Mucosa of rectum (tissue), 2 donors: ENCODE measurements around the gene CADM3.

Experiments
- H3K27ac ChIP-seq, 2 donors: one replicate each; pipeline ENCODE4 v1.7.0; 2013; ENCODE audit warnings: inconsistent platforms in 2 of 2, low read depth in 2 of 2, low read length in 2 of 2
- H3K27me3 ChIP-seq, 2 donors: one replicate each; pipeline ENCODE4 v1.7.0; 2013; ENCODE audit warnings: low read length in 2 of 2; ENCODE audit not compliant: control insufficient read depth in 2 of 2, insufficient read depth in 2 of 2
- H3K36me3 ChIP-seq, 2 donors: one replicate each; pipeline ENCODE4 v1.7.0; 2013; ENCODE audit warnings: low read length in 2 of 2; ENCODE audit not compliant: control insufficient read depth in 2 of 2, insufficient read depth in 2 of 2
- H3K4me1 ChIP-seq, 2 donors: one replicate each; pipeline ENCODE4 v1.7.0; 2013; ENCODE audit warnings: low read length in 2 of 2, mild to moderate bottlenecking in 1 of 2; ENCODE audit not compliant: control insufficient read depth in 2 of 2, insufficient read depth in 2 of 2
- H3K4me3 ChIP-seq, 2 donors: one replicate each; pipeline ENCODE4 v1.7.0; 2013; ENCODE audit warnings: low read length in 2 of 2
- H3K9ac ChIP-seq, 2 donors: one replicate each; pipeline ENCODE4 v1.7.0; 2013; ENCODE audit warnings: low read length in 2 of 2, low read depth in 1 of 2, mild to moderate bottlenecking in 1 of 2
- H3K9me3 ChIP-seq, 2 donors: one replicate each; pipeline ENCODE4 v1.7.0; 2013; ENCODE audit warnings: low read length in 2 of 2; ENCODE audit not compliant: control insufficient read depth in 2 of 2
- donor health status: healthy.
- donor health status: Normal muscosa, but diverticular disease.

The CADM3 gene

GRCh38 chr1:159204161-159205141 is 33.0 kb downstream of the CADM3 start, which contains the start of gene ACKR1:
Gene ACKR1, plus strand, starts transcription at chr1:159204875. Its CDS starts 85 bp downstream, at chr1:159204960.
- Histone ChIP-seq H3K9me3 (no peaks in the 10 kb centered on the region), H3K4me3 (no peak within 1 kb of the TSS), H3K36me3 (no peaks in the 10 kb centered on the region), H3K27me3 (peaks cover 4 to 8% of the 10 kb centered on the region in 2 donors), H3K9ac (no peak within 1 kb of the TSS), H3K4me1 (no peaks in the 10 kb centered on the region), H3K27ac (no peak within 1 kb of the TSS)

- no peaks in the 10 kb centered on the region for H3K4me1 ChIP-seq
- no peak overlapping the region for H3K4me3 ChIP-seq
- no peak overlapping the region for H3K9ac ChIP-seq
- H3K27me3 ChIP-seq = peaks cover 4 to 6% of the 10 kb centered on the region in 2 donors
- no peaks in the 10 kb centered on the region for H3K9me3 ChIP-seq
- H3K27ac ChIP-seq = no peak overlapping the region
- H3K36me3 ChIP-seq = no peaks in the 10 kb centered on the region
Observed at GRCh38 chr1:159205225-159205624, 33.8 kb downstream of the CADM3 start.

- Histone ChIP-seq H3K27ac (no peak overlapping the region), H3K4me3 (no peak overlapping the region)
Observed at GRCh38 chr1:159206110-159206509, 34.7 kb downstream of the CADM3 start.

GRCh38 chr1:159207080-159207479 is 35.7 kb downstream of the CADM3 start:
- Histone ChIP-seq H3K27ac (no peak overlapping the region), H3K27me3 (peaks cover 4 to 6% of the 10 kb centered on the region in 2 donors), H3K9ac (no peak overlapping the region), H3K4me3 (no peak overlapping the region), H3K4me1 (no peaks in the 10 kb centered on the region), H3K9me3 (no peaks in the 10 kb centered on the region), H3K36me3 (no peaks in the 10 kb centered on the region)

More at GRCh38 chr1:159206110-159206509, 34.7 kb downstream of the CADM3 start:
- no peaks in the 10 kb centered on the region for H3K36me3 ChIP-seq
- H3K9ac ChIP-seq = no peak overlapping the region
- no peaks in the 10 kb centered on the region for H3K4me1 ChIP-seq
- peaks cover 4 to 6% of the 10 kb centered on the region in 2 donors for H3K27me3 ChIP-seq
- no peaks in the 10 kb centered on the region for H3K9me3 ChIP-seq

- H3K9me3 ChIP-seq = no peaks in the 10 kb centered on the region
- H3K27me3 ChIP-seq = peaks cover 4 to 6% of the 10 kb centered on the region in 2 donors
- H3K9ac ChIP-seq = no peak overlapping the region
- no peaks in the 10 kb centered on the region for H3K4me1 ChIP-seq
- H3K4me3 ChIP-seq = no peak overlapping the region
- no peak overlapping the region for H3K27ac ChIP-seq
- H3K36me3 ChIP-seq = no peaks in the 10 kb centered on the region
Observed at GRCh38 chr1:159207774-159208173, 36.4 kb downstream of the CADM3 start.

- H3K4me1 ChIP-seq = no peaks in the 10 kb centered on the region
- no peaks in the 10 kb centered on the region for H3K9me3 ChIP-seq
- no peaks in the 10 kb centered on the region for H3K36me3 ChIP-seq
- peaks cover 4 to 6% of the 10 kb centered on the region in 2 donors for H3K27me3 ChIP-seq
- no peak overlapping the region for H3K4me3 ChIP-seq
- no peak overlapping the region for H3K9ac ChIP-seq
- no peak overlapping the region for H3K27ac ChIP-seq
Observed at GRCh38 chr1:159208175-159208825, 36.9 kb downstream of the CADM3 start.

- Histone ChIP-seq H3K4me3 (no peak overlapping the region), H3K4me1 (no peaks in the 10 kb centered on the region), H3K9ac (no peak overlapping the region), H3K27ac (no peak overlapping the region), H3K36me3 (no peaks in the 10 kb centered on the region), H3K27me3 (peaks cover 4 to 6% of the 10 kb centered on the region in 2 donors), H3K9me3 (no peaks in the 10 kb centered on the region)
Observed at GRCh38 chr1:159209061-159209460, 37.6 kb downstream of the CADM3 start.

- no peak overlapping the region for H3K27ac ChIP-seq
- H3K4me1 ChIP-seq = no peaks in the 10 kb centered on the region
- no peak overlapping the region for H3K4me3 ChIP-seq
- no peak overlapping the region for H3K9ac ChIP-seq
- H3K36me3 ChIP-seq = no peaks in the 10 kb centered on the region
- H3K27me3 ChIP-seq = peaks cover 0 to 4% of the 10 kb centered on the region in 2 donors
- H3K9me3 ChIP-seq = no peaks in the 10 kb centered on the region
Observed at GRCh38 chr1:159211331-159212136, 40.1 kb downstream of the CADM3 start.

- no peaks in the 10 kb centered on the region for H3K4me1 ChIP-seq
- H3K9ac ChIP-seq = no peak overlapping the region
- peaks cover 0 to 4% of the 10 kb centered on the region in 2 donors for H3K27me3 ChIP-seq
- H3K36me3 ChIP-seq = no peaks in the 10 kb centered on the region
- no peaks in the 10 kb centered on the region for H3K9me3 ChIP-seq
- H3K27ac ChIP-seq = no peak overlapping the region
- H3K4me3 ChIP-seq = no peak overlapping the region
Observed at GRCh38 chr1:159212596-159212995, 41.2 kb downstream of the CADM3 start.
